ENCODE results near the gene FAM228B.

- no peak for TF ChIP-seq POLR2A (IDR thresholded peaks at IDR 0.05)
- no peak for TF ChIP-seq POLR2AphosphoS5 (IDR thresholded peaks at IDR 0.05)
- TF ChIP-seq CTCF (IDR thresholded peaks at IDR 0.05), result no peak
Observed at GRCh38 chr2:24200799-24201198, 77.5 kb downstream of the FAM228B start.

Data from prostate gland (tissue), 2 donors.